Measurements from ENCODE around the gene FOXG1.

DNA sequence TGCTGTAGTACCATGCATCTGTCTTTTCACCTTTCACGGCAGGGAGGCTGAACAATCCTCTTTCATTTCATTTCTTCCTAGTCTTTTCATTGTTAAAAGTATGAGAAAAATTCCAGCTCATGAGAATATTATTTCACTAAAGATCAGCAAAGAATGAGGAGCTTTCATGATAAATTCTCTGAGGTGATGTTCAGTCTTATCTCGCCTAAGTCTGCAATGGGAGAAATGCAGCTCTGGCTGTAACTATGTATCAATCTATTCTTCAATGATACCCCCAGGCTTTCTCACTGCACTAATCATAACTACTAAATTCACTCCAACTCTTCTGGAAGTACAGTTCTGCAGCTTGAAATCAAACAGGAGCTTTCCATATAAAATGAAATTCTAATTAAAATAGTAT, 15.7 kb downstream of the FOXG1 start:
- TF ChIP-seq CTCF (IDR thresholded peaks at IDR 0.05 in 8 of 11, conservative IDR thresholded peaks at IDR 0.05 in 3 of 11) (no peak), POLR2A (IDR thresholded peaks at IDR 0.05) (no peak), POLR2AphosphoS5 (IDR thresholded peaks at IDR 0.05) (no peak)
